Lung (tissue), 12 donors: ENCODE measurements around the gene FZD10. TPM values are rescaled to one million over a fixed set of nuclear protein-coding genes. Genes with fewer than 3 reads are reported as not detected.

Experiments used
- ATAC-seq: fragments of 200-7000 bp; cut with Tn5 transposase; one replicate; pipeline ENCODE4 v1.9.1; 2020; ENCODE audit warnings: moderate number of reproducible peaks; ENCODE audit not compliant: insufficient read depth, low FRiP score
- DNase-seq, 3 donors: peaks; one replicate each; pipeline ENCODE4 v3.0.0-alpha.2; 2013 to 2017
- H3K27ac ChIP-seq, 2 donors: one replicate each; pipeline ENCODE4 v1.5.1; 2013; ENCODE audit warnings: mild to moderate bottlenecking in 2 of 2, moderate library complexity in 2 of 2, control low read depth in 1 of 2, inconsistent platforms in 1 of 2, low read depth in 1 of 2, low read length in 1 of 2
- H3K27me3 ChIP-seq, 3 donors: one replicate each; pipeline ENCODE4 v1.5.1; 2013; ENCODE audit warnings: low read length in 2 of 3; ENCODE audit not compliant: control insufficient read depth in 3 of 3, insufficient read depth in 3 of 3
- H3K36me3 ChIP-seq, 4 donors: one replicate each; pipeline ENCODE4 v1.5.1; 2013; ENCODE audit warnings: low read length in 4 of 4, mild to moderate bottlenecking in 1 of 4, moderate library complexity in 1 of 4; ENCODE audit not compliant: control insufficient read depth in 4 of 4, insufficient read depth in 4 of 4
- H3K4me1 ChIP-seq, 5 donors: one replicate each; pipeline ENCODE4 v1.5.1; 2013; ENCODE audit warnings: low read length in 5 of 5, mild to moderate bottlenecking in 2 of 5, moderate library complexity in 1 of 5; ENCODE audit not compliant: control insufficient read depth in 5 of 5, insufficient read depth in 5 of 5
- H3K4me3 ChIP-seq: one replicate; pipeline ENCODE4 v1.5.1; 2013; ENCODE audit warnings: mild to moderate bottlenecking, control low read depth, moderate library complexity
- H3K9ac ChIP-seq, 2 donors: one replicate each; pipeline ENCODE4 v1.5.1; 2013; ENCODE audit warnings: low read length in 2 of 2, control low read depth in 1 of 2; ENCODE audit not compliant: insufficient read depth in 1 of 2
- H3K9me3 ChIP-seq, 4 donors: one replicate each; pipeline ENCODE4 v1.5.1; 2013; ENCODE audit warnings: low read length in 3 of 4, mild to moderate bottlenecking in 1 of 4, moderate library complexity in 1 of 4; ENCODE audit not compliant: control insufficient read depth in 4 of 4, insufficient read depth in 3 of 4
- WGBS, 2 donors: extraction: QIAGEN DNeasy Blood & Tissue Kit; methylation state at CpG; one replicate each; pipeline ENCODE4 v1.1.7; 2013; 5-methylcytosine and 5-hydroxymethylcytosine counted together
- polyA plus RNA-seq, 2 donors: library from polyadenylated mRNA; stranded (reverse); fragments of 200-250 nt; gene quantifications; one replicate each; pipeline ENCODE4 v1.2.1, GENCODE V29; 2013
- total RNA-seq, 2 donors: library from RNA; depleted of rRNA in 1 of 2; stranded (reverse); fragments of >200 nt in 1 of 2; gene quantifications; one replicate each; pipeline ENCODE4 v1.2.1, GENCODE V29; 2014 to 2021
- TF ChIP-seq, protein P1 (sequence below): IDR thresholded peaks from 2 replicates; pipeline ENCODE4 v1.5.1; 2012; ENCODE audit warnings: mild to moderate bottlenecking; ENCODE audit errors: control extremely low read depth, extremely low read depth
- donor health status: control.
- donor health status: control.
- donor health status: Bipolar disorder and iron deficiency.
- donor health status: healthy.
- donor health status: DM: yes; HTN: yes; CAD: no.

FZD10 gene
- total and polyA plus RNA-seq, 4 donors, result 0.49 to 1.8 (median 1.1) TPM

DNA sequence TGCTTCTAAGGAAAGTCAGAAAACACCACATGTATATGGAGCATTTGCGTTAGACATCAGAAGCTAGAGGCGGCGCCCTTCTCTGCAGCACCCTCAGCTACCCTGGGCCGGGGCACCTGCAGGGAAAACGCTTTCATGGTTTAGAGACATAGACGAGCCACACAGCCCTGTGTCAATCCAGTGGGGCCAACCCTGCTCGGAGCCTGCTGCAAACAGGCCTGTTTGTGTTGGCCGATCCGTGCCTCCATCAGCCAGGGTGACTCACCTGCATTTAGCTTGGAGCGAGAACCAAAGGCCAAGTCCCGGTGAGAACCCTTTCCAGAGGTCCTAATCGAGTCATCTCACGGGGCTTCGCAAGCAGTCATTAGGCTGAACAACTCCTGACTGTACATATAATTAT is 19.5 kb upstream of the FZD10 start:
- Histone ChIP-seq H3K9me3 (no peaks in the 10 kb centered on the region), H3K4me3 (no peak overlapping the region), H3K27me3 (peaks cover 0 to 27% (median 0%) of the 10 kb centered on the region in 3 donors), H3K9ac (no peak overlapping the region), H3K27ac (no peak overlapping the region), H3K36me3 (no peaks in the 10 kb centered on the region), H3K4me1 (peaks cover 0 to 9% (median 0%) of the 10 kb centered on the region in 5 donors)
- TF ChIP-seq, protein P1, sequence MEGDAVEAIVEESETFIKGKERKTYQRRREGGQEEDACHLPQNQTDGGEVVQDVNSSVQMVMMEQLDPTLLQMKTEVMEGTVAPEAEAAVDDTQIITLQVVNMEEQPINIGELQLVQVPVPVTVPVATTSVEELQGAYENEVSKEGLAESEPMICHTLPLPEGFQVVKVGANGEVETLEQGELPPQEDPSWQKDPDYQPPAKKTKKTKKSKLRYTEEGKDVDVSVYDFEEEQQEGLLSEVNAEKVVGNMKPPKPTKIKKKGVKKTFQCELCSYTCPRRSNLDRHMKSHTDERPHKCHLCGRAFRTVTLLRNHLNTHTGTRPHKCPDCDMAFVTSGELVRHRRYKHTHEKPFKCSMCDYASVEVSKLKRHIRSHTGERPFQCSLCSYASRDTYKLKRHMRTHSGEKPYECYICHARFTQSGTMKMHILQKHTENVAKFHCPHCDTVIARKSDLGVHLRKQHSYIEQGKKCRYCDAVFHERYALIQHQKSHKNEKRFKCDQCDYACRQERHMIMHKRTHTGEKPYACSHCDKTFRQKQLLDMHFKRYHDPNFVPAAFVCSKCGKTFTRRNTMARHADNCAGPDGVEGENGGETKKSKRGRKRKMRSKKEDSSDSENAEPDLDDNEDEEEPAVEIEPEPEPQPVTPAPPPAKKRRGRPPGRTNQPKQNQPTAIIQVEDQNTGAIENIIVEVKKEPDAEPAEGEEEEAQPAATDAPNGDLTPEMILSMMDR, result no peak
- ATAC-seq (no peak), DNase-seq (no peak)
- 85 to 86% methylated on average over 14 of the region's 14 CpGs for WGBS, 2 donors

DNA sequence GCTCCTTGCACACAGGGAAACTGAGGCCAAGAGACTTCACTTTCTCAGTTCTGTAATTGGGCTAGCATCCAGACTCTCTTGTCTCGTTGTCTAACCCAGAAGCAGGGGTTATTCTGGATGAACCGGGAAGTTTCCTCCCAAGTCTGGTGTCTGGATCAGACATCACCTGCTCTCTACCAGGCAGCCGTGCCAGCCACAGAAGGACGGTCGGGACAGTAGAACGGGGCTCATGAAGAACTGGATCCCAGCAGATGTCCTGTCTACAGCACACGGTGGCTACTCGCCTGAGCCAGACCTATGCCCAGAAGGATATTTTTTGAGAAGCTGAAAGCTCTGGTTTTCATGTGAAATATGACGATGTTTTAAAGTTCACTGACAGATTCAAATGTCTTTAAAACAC is 19.1 kb upstream of the FZD10 start:
- ATAC-seq (no peak), DNase-seq (no peak)
- H3K36me3 ChIP-seq, result no peaks in the 10 kb centered on the region
- H3K9me3 ChIP-seq, result no peaks in the 10 kb centered on the region
- no peak overlapping the region for H3K4me3 ChIP-seq
- TF ChIP-seq, protein P1, result no peak
- peaks cover 0 to 30% (median 0%) of the 10 kb centered on the region in 3 donors for H3K27me3 ChIP-seq
- no peak overlapping the region for H3K27ac ChIP-seq
- WGBS, 2 donors, result 86 to 89% methylated on average over 9 of the region's 9 CpGs
- H3K4me1 ChIP-seq, result peaks cover 0 to 9% (median 0%) of the 10 kb centered on the region in 5 donors
- no peak overlapping the region for H3K9ac ChIP-seq

DNA sequence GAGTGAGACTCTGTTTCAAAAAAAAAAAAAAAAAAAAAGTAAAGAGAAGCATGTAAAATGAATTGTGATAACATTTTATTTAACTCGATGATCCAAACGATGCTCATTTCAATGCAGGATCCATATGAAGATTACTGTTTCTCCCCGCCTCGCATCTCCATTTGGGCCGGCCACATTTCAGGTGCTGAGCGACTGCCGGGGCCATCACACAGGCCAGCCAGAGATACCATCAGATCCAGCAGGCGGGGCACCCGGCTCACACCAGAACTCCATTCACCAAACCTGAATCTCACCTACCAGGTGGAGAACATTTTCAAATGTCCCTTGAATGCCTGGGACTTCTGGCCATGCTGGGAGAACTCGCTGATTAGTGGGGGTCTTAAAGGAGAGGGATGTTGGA is 18.0 kb upstream of the FZD10 start:
- Histone ChIP-seq H3K27me3 (peaks cover 0 to 32% (median 0%) of the 10 kb centered on the region in 3 donors), H3K9ac (no peak overlapping the region), H3K4me3 (no peak overlapping the region), H3K36me3 (no peaks in the 10 kb centered on the region), H3K4me1 (peaks cover 0 to 9% (median 0%) of the 10 kb centered on the region in 5 donors), H3K9me3 (no peaks in the 10 kb centered on the region), H3K27ac (no peak overlapping the region)
- TF ChIP-seq, protein P1, result no peak
- 93 to 94% methylated on average over 10 of the region's 10 CpGs for WGBS, 2 donors
- ATAC-seq, result no peak
- no peak for DNase-seq

DNA sequence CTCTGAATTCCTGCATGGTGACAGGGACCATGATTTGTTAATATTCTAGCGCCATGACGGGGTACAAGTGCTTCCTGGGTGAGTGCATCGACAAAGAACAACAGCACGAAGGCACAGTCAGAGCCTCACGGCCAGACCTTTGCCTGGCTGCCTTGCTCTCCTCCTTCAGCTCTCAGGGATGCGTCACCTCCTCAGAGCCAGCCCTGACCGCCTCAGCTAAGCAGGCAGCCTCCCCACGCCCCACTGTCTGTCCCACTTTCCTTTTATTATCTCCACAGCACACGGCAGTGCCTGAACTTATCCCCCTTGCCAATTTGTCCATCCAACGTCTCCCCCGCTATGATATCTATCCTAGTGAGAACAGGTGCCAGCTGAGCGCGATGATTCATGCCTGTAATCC is 16.5 kb upstream of the FZD10 start:
- TF ChIP-seq, protein P1, result no peak
- Histone ChIP-seq H3K9me3 (peaks cover 0 to 2% (median 0%) of the 10 kb centered on the region in 4 donors), H3K27ac (no peak overlapping the region), H3K4me1 (no peaks in the 10 kb centered on the region), H3K4me3 (no peak overlapping the region), H3K9ac (no peak overlapping the region), H3K27me3 (peaks cover 0 to 32% (median 0%) of the 10 kb centered on the region in 3 donors), H3K36me3 (no peaks in the 10 kb centered on the region)
- WGBS, 2 donors, result 70 to 81% methylated on average over 13 of the region's 13 CpGs
- ATAC-seq, result no peak
- no peak for DNase-seq
